ENCODE data around the gene SIDT2. TPM values are rescaled to one million over a fixed set of nuclear protein-coding genes. Genes with fewer than 3 reads are reported as not detected.

The SIDT2 gene
- total RNA-seq, 1 experiment from 2014 or later: 37.0 TPM

GRCh38 chr11:117145393-117145761 is 33.2 kb upstream of the SIDT2 start:
- peak overlapping the region; percentile 62 for H3K27ac ChIP-seq (ENCODE audit: low read depth, low read length)
- peak overlapping the region; percentile 71 to 93 for H3K4me3 ChIP-seq (replicated peaks in 1 of 2; ENCODE audit: low read depth in 1 of 2, low read length in 2 of 2)
- H3K79me2 ChIP-seq (ENCODE audit: insufficient read depth, low read length): peaks cover 59% of the 10 kb centered on the region
- no TSS peak for BruUV-seq (replicated peaks)
- peak; percentile 24; the same call in 1 of the 2 replicates for ATAC-seq
- peaks cover 28% of the 10 kb centered on the region for H4K20me1 ChIP-seq (ENCODE audit: insufficient read depth)
- no peaks in the 10 kb centered on the region for H3K27me3 ChIP-seq (ENCODE audit: insufficient read depth, low read length)
- DNase-seq (ENCODE audit: low read depth, low spot score): no peak
- no peak overlapping the region for H2AFZ ChIP-seq (ENCODE audit: low read depth, low read length, poor library complexity, severe bottlenecking)
- H3K9me2 ChIP-seq (ENCODE audit: insufficient read depth): no peaks in the 10 kb centered on the region
- intact Hi-C loops (cut with micrococcal nuclease): no loop called here
- H3K9me3 ChIP-seq (ENCODE audit: control insufficient read depth in 1 of 2, insufficient read depth in 1 of 2, low read depth in 1 of 2, low read length in 2 of 2): no peaks in the 10 kb centered on the region
- peak; percentile 52; the same call in 1 of the 2 replicates for TF ChIP-seq MAX (IDR thresholded peaks at IDR 0.05)
- TF ChIP-seq JUND (IDR thresholded peaks at IDR 0.05): no peak
- TF ChIP-seq POLR2A (IDR thresholded peaks at IDR 0.05; ENCODE audit: borderline replicate concordance, extremely low read depth, insufficient read depth, insufficient read length): no peak
- TF ChIP-seq YY1 (IDR thresholded peaks at IDR 0.05; ENCODE audit: extremely low read depth, insufficient replicate concordance, low read depth, low read length): no peak
- TF ChIP-seq ATF3 (IDR thresholded peaks at IDR 0.05): no peak
- no peak for TF ChIP-seq RAD21 (IDR thresholded peaks at IDR 0.05; ENCODE audit: low read depth)
- TF ChIP-seq REST (IDR thresholded peaks at IDR 0.05; ENCODE audit: low read depth): no peak
- no peak for TF ChIP-seq ZNF274 (IDR thresholded peaks at IDR 0.05; ENCODE audit: low read depth, low read length)
- peak in 2 of 3 experiments; percentile 30; a peak in 3 of 6 replicates for TF ChIP-seq CTCF (IDR thresholded peaks at IDR 0.05 in 2 of 3, conservative IDR thresholded peaks at IDR 0.05 in 1 of 3; ENCODE audit: borderline replicate concordance in 1 of 3, insufficient read depth in 1 of 3, low read depth in 2 of 3, low read length in 2 of 3)
- TF ChIP-seq CBX3 (IDR thresholded peaks at IDR 0.05; ENCODE audit: low read depth): no peak
- no peak for TF ChIP-seq EZH2 (IDR thresholded peaks at IDR 0.05)
- TF ChIP-seq EGR1 (IDR thresholded peaks at IDR 0.05; ENCODE audit: low read depth): no peak
- TF ChIP-seq TCF7L2 (IDR thresholded peaks at IDR 0.05; ENCODE audit: borderline replicate concordance, extremely low read depth, insufficient read depth, insufficient read length): no peak
- TF ChIP-seq EZH2phosphoT487 (IDR thresholded peaks at IDR 0.05; ENCODE audit: borderline replicate concordance): no peak
- H3K4me2 ChIP-seq (ENCODE audit: low read length): peak overlapping the region; percentile 88
- CTCF ChIA-PET: no interaction called here
- peaks cover 5 to 19% of the 10 kb centered on the region in 2 experiments for H3K36me3 ChIP-seq (ENCODE audit: control insufficient read depth in 1 of 2, insufficient read depth in 2 of 2, low read length in 2 of 2)
- H3K4me1 ChIP-seq (ENCODE audit: control insufficient read depth in 1 of 2, insufficient read depth in 2 of 2, low read length in 2 of 2): peaks cover 8 to 23% of the 10 kb centered on the region in 2 experiments
- POLR2A ChIA-PET: no interaction called here
- H3K9ac ChIP-seq (ENCODE audit: low read length): peak overlapping the region; percentile 71
- RAD21 ChIA-PET (ENCODE audit: low non-redundant PET in 1 of 2, low total read pairs in 2 of 2, uncharacterized antibody in 2 of 2, unreplicated experiment in 2 of 2): no interaction called here
